Measurements from ENCODE around the gene CYTH1. TPM values are rescaled to one million over a fixed set of nuclear protein-coding genes. Genes with fewer than 3 reads are reported as not detected.
A peak's percentile ranks its signal among the peaks of the same experiment; 100 is the strongest.

Gene CYTH1
- total RNA-seq, 2 experiments from 2014 or later = 521 to 525 TPM

DNA sequence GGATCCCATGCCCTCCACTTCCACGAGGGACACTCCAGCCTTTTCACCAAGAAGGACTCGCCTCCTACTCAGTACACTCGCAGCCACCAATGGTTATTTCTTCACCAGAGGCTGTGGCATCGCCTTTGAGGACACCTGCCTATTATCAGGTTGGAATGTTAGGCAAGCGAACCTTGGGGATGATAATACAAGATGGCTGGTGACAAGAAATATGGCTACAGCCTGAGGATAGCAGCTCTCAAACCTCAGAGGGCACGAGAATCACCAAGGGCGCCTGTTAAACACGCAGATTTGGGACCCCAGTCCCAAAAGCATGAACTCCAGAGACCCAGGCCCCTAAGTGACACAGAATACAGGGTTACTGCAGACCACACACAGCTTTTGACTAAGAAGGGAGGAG is 58.1 kb downstream of the CYTH1 start:
- Histone ChIP-seq H3K27ac (ENCODE audit: low read depth in 1 of 2, low read length in 2 of 2) (peak overlapping the region; percentile 4 to 48), H3K36me3 (ENCODE audit: insufficient read depth, low read length) (peaks cover 47% of the 10 kb centered on the region), H3K4me1 (ENCODE audit: insufficient read depth, low read length) (peaks cover 96% of the 10 kb centered on the region), H3K9me3 (ENCODE audit: control insufficient read depth in 1 of 2, insufficient read depth in 1 of 2, low read length in 2 of 2) (no peaks in the 10 kb centered on the region), H3K27me3 (ENCODE audit: control insufficient read depth in 1 of 2, insufficient read depth in 2 of 2, low read length in 2 of 2) (no peaks in the 10 kb centered on the region), H3K4me3 (ENCODE audit: low read length) (no peak overlapping the region)
- intact Hi-C loops (cut with DNase I, micrococcal nuclease) = loop anchor here in 1 of 2 experiments (2.0 kb wide), 1 partner anchor 15 kb away; no protein-coding TSS in a partner anchor
- ATAC-seq (ENCODE audit: poor library complexity) (no peak), DNase-seq (no peak)
- H3K27me3 Mint-ChIP-seq = no peaks in the 10 kb centered on the region
- H3K4me3 Mint-ChIP-seq = peak overlapping the region; percentile 77
- H3K9me3 Mint-ChIP-seq = no peaks in the 10 kb centered on the region
- no peak for TF ChIP-seq CTCF (IDR thresholded peaks at IDR 0.05)
- POLR2A ChIA-PET = no interaction called here
- CTCF ChIA-PET = no interaction called here
- H3K4me1 Mint-ChIP-seq (ENCODE audit: low read depth) = peaks cover 95% of the 10 kb centered on the region
- peak overlapping the region; percentile 79 for H3K27ac Mint-ChIP-seq
- peaks cover 58% of the 10 kb centered on the region for H3K36me3 Mint-ChIP-seq (ENCODE audit: low read depth)

- Histone ChIP-seq H3K27me3 (ENCODE audit: control insufficient read depth in 1 of 2, insufficient read depth in 2 of 2, low read length in 2 of 2) (no peaks in the 10 kb centered on the region), H3K27ac (ENCODE audit: low read depth in 1 of 2, low read length in 2 of 2) (peak overlapping the region; percentile 48 to 58), H3K36me3 (ENCODE audit: insufficient read depth, low read length) (peaks cover 49% of the 10 kb centered on the region), H3K4me3 (ENCODE audit: low read length) (no peak overlapping the region), H3K9me3 (ENCODE audit: control insufficient read depth in 1 of 2, insufficient read depth in 1 of 2, low read length in 2 of 2) (no peaks in the 10 kb centered on the region), H3K4me1 (ENCODE audit: insufficient read depth, low read length) (peaks cover 99% of the 10 kb centered on the region)
- H3K9me3 Mint-ChIP-seq = no peaks in the 10 kb centered on the region
- POLR2A ChIA-PET = interaction anchor here (1.0 to 1.6 kb wide), 5 partner anchors 7 to 65 kb away, joined by 3 to 9 read pairs (median 4); no protein-coding TSS in a partner anchor
- H3K27ac Mint-ChIP-seq = peak overlapping the region; percentile 79
- intact Hi-C loops (cut with DNase I, micrococcal nuclease) = no loop called here
- H3K4me1 Mint-ChIP-seq (ENCODE audit: low read depth) = peaks cover 95% of the 10 kb centered on the region
- no peak for ATAC-seq (ENCODE audit: poor library complexity)
- no peak for DNase-seq
- H3K36me3 Mint-ChIP-seq (ENCODE audit: low read depth) = peaks cover 59% of the 10 kb centered on the region
- TF ChIP-seq CTCF (IDR thresholded peaks at IDR 0.05) = no peak
- CTCF ChIA-PET = interaction anchor here (1.0 to 1.8 kb wide), 2 partner anchors 15 to 34 kb away, joined by 3 to 5 read pairs; no protein-coding TSS in a partner anchor
- peak overlapping the region; percentile 77 for H3K4me3 Mint-ChIP-seq
- no peaks in the 10 kb centered on the region for H3K27me3 Mint-ChIP-seq
These were observed 58.9 kb downstream of the CYTH1 start for GRCh38 chr17:78723001-78723796.

DNA sequence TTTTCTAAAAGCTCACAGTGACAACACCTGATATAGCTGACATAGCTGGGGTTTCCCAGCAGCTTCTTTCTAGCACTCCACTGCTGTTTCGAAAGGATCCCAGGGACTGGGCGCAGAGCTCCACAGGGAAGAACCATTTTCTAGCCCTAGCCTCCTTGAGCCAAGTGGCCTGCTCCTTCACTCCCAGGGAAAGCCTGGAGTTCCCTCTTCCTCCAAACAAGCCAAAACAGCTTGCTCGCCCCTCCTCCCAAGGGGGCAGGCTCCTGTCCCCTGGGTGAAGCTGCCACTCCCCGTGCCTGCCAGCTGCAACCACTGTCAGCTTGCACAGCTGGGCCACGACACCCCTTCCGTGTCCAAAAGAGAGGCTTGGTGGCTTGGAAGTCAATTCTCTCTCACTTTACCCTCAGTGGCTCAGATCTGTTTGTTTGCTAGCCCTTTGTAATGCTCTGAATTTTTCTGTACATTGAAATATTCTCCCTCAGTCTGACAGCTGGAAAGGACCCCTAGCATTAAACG is 59.8 kb downstream of the CYTH1 start:
- H3K27ac Mint-ChIP-seq = peak overlapping the region; percentile 79
- CTCF ChIA-PET = interaction anchor here (0.6 to 1.8 kb wide), 3 partner anchors 14 to 45 kb away, joined by 3 to 5 read pairs (median 3); no protein-coding TSS in a partner anchor
- no peak for TF ChIP-seq CTCF (IDR thresholded peaks at IDR 0.05)

More for the DNA sequence above, 59.8 kb downstream of the CYTH1 start:
- Histone ChIP-seq H3K4me1 (ENCODE audit: insufficient read depth, low read length) (peaks cover 99% of the 10 kb centered on the region), H3K36me3 (ENCODE audit: insufficient read depth, low read length) (peaks cover 41% of the 10 kb centered on the region), H3K27ac (ENCODE audit: low read depth in 1 of 2, low read length in 2 of 2) (peak overlapping the region; percentile 48 to 58), H3K4me3 (ENCODE audit: low read length) (no peak overlapping the region), H3K9me3 (ENCODE audit: control insufficient read depth in 1 of 2, insufficient read depth in 1 of 2, low read length in 2 of 2) (no peaks in the 10 kb centered on the region), H3K27me3 (ENCODE audit: control insufficient read depth in 1 of 2, insufficient read depth in 2 of 2, low read length in 2 of 2) (no peaks in the 10 kb centered on the region)
- H3K36me3 Mint-ChIP-seq (ENCODE audit: low read depth) = peaks cover 56% of the 10 kb centered on the region
- no peaks in the 10 kb centered on the region for H3K27me3 Mint-ChIP-seq
- H3K4me1 Mint-ChIP-seq (ENCODE audit: low read depth) = peaks cover 95% of the 10 kb centered on the region
- intact Hi-C loops (cut with DNase I, micrococcal nuclease) = no loop called here
- ATAC-seq (ENCODE audit: poor library complexity) = peak; percentile 13
- DNase-seq = peak in 3 of 14 experiments; percentile 26 to 51 (median 46)
- H3K9me3 Mint-ChIP-seq = no peaks in the 10 kb centered on the region
- POLR2A ChIA-PET = interaction anchor here (0.8 to 1.6 kb wide), 10 partner anchors 8 to 97 kb away, joined by 3 to 9 read pairs (median 4); no protein-coding TSS in a partner anchor
- peak overlapping the region; percentile 70 for H3K4me3 Mint-ChIP-seq

Data from CD4-positive, alpha-beta T cell (primary cell).